Measurements from ENCODE around the gene ATP12A.

The ATP12A gene

GRCh38 chr13:24680258-24680920, at the start of gene ATP12A:
Gene ATP12A (plus strand): TSS chr13:24680408. CDS start chr13:24680744, 336 bp downstream.
- DNase-seq (ENCODE audit: low spot score) = peak; percentile 33

DNA sequence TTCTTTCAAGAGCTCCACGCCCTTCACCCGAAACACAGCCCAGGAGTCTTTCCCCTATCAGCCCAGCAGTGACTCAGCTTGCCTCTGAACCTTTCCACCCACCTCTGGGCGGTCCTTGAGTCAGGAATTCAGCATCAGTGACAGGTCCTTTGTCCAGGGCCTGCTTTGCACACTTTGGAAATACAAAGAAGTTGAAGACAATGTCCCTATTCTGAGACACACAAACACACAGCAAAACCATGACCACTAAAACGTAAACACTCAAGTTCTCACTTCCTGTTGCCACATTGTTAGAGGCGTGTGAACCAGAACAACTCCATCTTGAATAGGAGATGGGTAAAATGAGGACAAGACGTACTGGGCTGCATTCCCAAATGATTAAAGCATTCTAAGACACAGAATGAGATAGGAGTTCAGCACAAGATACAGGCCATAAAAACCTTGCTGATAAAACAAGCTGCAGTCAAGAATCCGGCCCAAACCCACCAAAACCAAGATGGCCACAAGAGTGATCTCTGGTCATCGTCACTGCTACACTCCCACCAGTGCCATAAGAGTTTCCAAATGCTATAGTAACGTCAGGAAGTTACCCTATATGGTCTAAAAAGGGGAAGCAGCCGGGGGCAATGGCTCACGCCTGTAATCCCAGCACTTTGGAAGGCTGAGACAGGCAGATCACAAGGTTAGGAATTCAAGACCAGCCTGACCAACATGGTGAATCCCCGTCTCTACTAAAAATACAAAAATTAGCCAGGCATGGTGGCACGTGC, 49.2 kb upstream of the ATP12A start:
- no peak for DNase-seq (ENCODE audit: low spot score)

DNA sequence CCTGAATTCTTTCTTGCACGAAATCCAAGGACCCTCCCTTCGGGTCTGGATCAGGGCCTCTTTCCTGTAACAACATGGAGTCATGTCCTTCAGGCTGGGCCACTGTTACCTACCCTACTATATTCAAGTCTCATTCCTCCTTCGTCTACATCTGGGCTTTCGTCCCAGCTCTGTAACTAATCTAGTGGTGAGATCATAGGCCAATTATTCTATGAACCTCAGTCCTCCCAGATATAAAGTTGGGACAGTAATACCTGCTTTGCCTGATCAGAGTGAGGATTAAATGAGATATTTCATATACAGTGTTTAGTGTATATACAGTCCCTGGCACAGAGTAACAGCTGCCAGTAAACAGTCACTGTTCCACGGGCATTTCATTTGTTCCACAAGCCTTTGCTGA, 48.3 kb upstream of the ATP12A start:
- DNase-seq (ENCODE audit: low spot score) = no peak

DNA sequence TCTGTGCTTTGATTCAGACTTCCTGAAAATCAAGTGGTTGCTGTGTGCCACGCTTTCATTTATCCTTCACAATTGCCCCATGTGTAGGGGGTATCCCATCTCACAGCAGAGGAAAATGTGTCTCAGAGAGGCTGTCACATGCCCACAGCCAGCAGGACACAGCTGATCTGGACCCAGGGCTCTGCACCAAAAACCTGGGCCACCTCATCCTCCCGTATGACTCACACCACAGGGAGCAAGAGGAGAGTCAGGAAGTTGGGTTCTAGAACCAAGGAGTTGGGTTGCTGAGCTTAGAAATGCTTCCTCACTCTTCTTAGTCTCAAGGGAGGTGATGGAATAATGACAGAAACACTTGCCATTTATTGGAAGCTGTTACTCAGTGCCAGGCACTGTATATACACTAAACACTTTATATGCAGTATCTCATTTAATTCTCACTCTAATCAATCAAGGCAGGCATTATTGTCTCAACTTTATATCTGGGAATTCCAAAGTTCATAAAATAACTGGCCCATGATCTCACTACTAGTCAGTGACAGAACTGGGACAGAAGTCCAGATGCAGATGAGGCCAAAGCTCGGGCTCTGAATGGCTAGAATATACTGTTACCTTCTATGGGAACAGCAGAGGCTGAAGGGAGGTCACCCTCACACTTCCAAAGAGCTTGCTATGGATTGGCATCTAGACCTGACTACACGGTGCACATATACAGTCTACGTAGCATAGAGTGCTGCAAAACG, 47.7 kb upstream of the ATP12A start:
- no peak for DNase-seq (ENCODE audit: low spot score)

DNA sequence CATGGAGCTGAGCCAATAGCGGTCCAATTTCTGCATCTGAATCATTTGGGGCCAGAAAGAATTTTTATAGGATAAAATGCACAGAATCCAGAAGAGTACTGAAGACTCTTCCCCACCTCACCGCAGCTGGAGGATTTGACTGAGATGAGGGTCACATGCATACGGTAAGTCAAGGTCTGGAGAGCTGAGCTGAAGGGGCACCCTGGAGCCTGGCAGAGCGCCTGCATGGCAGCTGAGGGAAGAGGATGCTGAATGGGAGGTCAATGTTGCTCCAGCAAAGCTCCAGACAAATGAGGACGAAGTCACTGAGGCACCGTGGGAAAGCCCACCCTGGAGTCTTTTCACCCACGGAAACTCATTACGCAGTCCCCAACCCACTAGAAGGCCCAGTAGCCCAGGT, 43.4 kb upstream of the ATP12A start:
- no peak for DNase-seq (ENCODE audit: low spot score)

- DNase-seq (ENCODE audit: low spot score) = no peak
Measured at GRCh38 chr13:24638096-24638495, 42.1 kb upstream of the ATP12A start.

- DNase-seq (ENCODE audit: low spot score) = no peak
Measured at GRCh38 chr13:24640752-24641151, 39.5 kb upstream of the ATP12A start.

DNA sequence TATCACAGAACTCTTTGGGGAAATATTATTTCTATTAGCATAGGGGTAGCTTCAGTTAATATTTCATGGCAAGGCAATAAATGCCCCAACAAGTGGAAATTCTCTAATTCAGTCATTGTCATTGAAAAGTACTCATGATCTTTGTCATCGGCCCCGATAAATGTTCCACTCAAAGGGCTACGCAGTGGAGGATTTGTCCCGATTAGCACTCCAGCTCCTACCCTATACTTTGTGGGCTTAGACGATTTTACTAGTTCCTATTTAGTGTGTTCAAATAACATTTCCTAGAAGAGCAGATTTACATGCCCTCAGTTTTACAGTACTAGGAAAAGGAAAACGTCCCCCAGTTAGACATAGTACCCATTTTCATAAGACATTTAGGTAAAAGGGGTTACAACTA, 38.0 kb upstream of the ATP12A start:
- no peak for DNase-seq (ENCODE audit: low spot score)

GRCh38 chr13:24644036-24644435, 36.2 kb upstream of the ATP12A start:
- no peak for DNase-seq (ENCODE audit: low spot score)

DNA sequence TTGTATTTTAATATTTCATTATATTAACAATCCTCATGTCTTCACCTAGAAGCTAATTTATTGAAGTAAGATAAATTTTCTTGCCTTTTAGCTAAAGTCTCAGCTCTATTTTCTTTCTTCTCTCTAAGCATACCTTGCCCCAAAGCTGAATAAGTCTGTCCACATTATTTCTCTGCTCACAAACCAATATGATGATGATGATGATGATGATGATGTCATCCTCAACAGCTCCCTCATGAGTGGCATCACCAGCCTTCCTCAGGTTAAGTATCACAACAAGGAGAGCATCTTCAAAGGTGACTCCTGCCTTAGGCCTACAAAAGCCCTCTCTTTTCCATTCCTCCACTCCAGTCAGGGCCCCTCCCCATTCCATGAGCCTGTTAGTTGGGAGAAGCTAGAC, 31.9 kb upstream of the ATP12A start:
- no peak for DNase-seq (ENCODE audit: low spot score)

GRCh38 chr13:24648983-24649687, 31.1 kb upstream of the ATP12A start:
- no peak for DNase-seq (ENCODE audit: low spot score)

DNA sequence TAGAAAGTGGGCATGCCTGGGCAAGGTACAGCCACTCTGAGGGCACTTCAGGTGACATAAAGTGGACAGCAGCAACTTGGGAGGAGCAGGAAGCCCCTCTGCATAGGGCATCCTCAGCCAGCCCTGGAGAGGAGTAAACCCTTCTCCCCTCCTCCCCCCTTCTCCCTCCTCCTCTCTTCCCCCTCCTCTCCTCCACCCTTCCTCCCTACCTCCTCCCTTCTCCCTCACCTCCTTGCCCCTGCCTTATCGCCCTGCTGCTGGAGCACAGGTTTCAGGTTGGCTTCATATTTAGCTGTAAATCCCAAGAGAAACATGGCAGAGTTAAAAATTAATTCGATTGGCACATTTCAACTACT, 30.5 kb upstream of the ATP12A start:
- DNase-seq (ENCODE audit: low spot score) = no peak

DNA sequence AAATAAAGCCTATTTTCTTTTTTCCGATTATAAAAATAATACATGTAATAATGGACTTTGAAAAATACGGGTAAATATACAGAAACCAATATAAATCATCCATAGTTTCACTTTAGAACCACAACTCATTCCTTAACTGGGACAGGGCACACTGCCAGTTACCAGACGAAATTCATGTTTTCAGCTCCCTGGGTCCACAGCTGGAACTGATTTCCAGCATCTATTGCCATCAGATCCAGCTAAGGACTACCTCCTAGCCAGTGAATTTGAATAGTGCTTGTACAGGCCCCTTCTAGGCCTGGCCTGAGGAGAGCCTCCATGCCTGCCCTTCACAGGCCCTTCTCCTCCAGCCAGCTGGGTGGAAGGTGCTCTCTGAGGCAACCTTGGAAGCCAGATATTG, 30.0 kb upstream of the ATP12A start:
- DNase-seq (ENCODE audit: low spot score) = no peak

GRCh38 chr13:24651718-24652345, 28.4 kb upstream of the ATP12A start:
- DNase-seq (ENCODE audit: low spot score) = no peak

- no peak for DNase-seq (ENCODE audit: low spot score)
Measured at GRCh38 chr13:24652359-24652758, 27.8 kb upstream of the ATP12A start.

DNA sequence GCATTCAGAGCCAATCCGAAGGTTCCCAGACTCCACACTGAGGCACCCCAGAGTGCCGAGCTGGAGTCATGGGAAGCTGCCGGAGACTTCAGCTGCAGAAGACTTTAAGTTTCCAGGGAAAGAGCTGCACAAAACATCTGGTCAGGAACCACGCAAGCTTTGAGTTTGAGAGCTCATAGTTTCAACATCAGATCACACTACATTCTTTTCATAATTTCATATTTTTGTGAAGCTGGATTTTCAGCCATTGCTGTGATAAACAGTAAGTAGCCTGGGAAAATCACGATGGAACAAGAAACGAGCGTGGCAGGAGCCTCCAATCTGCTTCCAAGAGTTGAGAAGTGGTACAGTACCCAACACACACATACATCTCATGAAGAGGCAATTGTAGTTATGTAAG, 25.5 kb upstream of the ATP12A start:
- DNase-seq (ENCODE audit: low spot score) = no peak

DNA sequence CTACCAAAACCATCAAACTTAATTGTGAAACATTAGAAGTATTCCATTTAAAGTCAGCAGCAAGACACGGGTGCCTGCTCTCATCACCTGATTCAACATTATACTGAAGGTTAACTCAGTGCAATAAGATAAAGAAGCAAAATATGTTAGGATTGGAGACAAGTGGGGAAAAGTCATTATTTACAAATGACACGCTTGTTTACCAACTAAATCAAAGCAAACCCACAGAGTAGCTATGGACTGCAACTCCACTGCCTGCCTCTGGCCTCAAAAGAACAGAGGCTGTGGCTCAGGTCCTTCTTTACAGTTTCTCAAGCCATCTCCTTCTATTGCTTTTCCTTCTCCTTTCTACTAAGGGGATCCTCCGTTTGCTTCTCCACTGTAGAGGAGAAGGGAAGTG, 21.0 kb upstream of the ATP12A start:
- no peak for DNase-seq (ENCODE audit: low spot score)

DNA sequence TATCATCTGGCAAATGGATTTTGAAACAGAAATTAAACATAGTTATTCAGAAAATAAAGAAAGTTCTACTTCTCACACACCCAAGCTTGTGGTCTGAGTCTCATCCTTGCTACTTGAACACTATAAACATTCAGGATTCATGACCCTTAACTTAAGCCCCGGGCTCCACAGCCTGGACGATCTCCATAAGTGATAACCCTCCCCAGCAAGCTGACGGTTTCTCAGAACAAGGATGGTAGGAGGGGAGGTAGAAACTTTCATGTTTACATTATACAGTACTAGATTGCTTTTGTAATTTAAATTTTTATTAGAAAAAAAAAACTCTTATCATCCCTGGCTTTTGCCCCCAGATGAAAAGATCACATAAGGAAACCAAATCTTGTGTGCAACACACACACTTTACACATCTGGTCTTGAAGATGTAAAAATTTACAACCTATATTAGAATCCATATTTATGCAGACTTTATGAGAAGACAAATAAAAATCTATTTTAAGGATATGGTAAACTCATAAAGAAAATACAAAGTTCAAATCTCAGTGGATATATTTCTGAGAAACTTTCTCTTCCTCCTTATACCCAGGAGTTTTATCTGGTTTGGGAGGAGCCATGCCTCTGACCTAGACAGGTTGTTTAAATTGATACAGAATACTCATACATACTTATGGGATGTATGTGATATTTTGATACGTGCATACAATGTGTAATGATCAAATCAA, 20.0 kb upstream of the ATP12A start:
- DNase-seq (ENCODE audit: low spot score) = no peak

GRCh38 chr13:24661713-24662112, 18.5 kb upstream of the ATP12A start:
- DNase-seq (ENCODE audit: low spot score) = no peak

GRCh38 chr13:24662195-24663088, 17.8 kb upstream of the ATP12A start:
- no peak for DNase-seq (ENCODE audit: low spot score)

DNA sequence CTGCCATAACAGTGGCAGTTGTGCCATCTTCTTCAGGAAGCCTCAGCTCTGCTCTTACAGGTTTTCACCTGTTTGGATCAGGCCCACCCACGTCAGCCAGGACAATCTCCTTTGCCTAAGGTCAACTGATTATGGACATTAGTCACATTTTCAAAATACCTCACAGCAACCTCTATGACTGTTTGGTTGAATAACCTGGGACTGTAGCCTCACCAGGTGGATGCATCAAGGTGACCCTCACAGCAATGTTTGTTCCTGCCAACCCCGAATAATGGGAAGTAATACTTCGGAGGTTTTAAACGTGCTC, 17.2 kb upstream of the ATP12A start:
- no peak for DNase-seq (ENCODE audit: low spot score)
